Tibial nerve (tissue), 4 donors: ENCODE results near the gene FGA. TPM values are rescaled to one million over a fixed set of nuclear protein-coding genes. Genes with fewer than 3 reads are reported as not detected.

Source experiments
- DNase-seq, 2 donors: peaks; one replicate each; pipeline ENCODE4 v3.0.0-alpha.2; 2019; ENCODE audit warnings: low spot score in 2 of 2
- H3K27ac ChIP-seq, 4 donors: fragments of 200-600 bp; sonication (generic) in 3 of 4; one replicate each; pipeline ENCODE4 v1.5.1; 2017 to 2019; ENCODE audit warnings: mild to moderate bottlenecking in 1 of 4
- H3K27me3 ChIP-seq, 2 donors: fragments of 200-600 bp; sonication (generic) in 1 of 2; one replicate each; pipeline versions ENCODE4 v1.5.1 to v1.6.0; 2017 to 2019
- H3K36me3 ChIP-seq, 3 donors: fragments of 200-600 bp; sonication (generic); one replicate each; pipeline ENCODE4 v1.5.1; 2018 to 2019
- H3K4me1 ChIP-seq, 4 donors: fragments of 200-600 bp; sonication (generic) in 3 of 4; one replicate each; pipeline ENCODE4 v1.5.1; 2017 to 2019
- H3K4me3 ChIP-seq, 4 donors: fragments of 200-600 bp; sonication (generic) in 3 of 4; one replicate each; pipeline ENCODE4 v1.5.1; 2017 to 2019; ENCODE audit warnings: mild to moderate bottlenecking in 1 of 4, moderate library complexity in 1 of 4
- H3K9me3 ChIP-seq, 4 donors: fragments of 200-600 bp; sonication (generic) in 3 of 4; one replicate each; pipeline ENCODE4 v1.5.1; 2017 to 2019
- CTCF ChIP-seq, 5 experiments: fragments of 200-600 bp in 3 of 5; fragments of 450-650 bp in 2 of 5; sonication (generic) in 3 of 5; IDR thresholded peaks; one replicate each; pipeline ENCODE4 v1.5.1; 2016 to 2019; ENCODE audit warnings: antibody characterized with exemption in 5 of 5, mild to moderate bottlenecking in 3 of 5, moderate library complexity in 2 of 5
- EP300 ChIP-seq, 2 donors: sonication (generic); formaldehyde crosslinking; IDR thresholded peaks; one replicate each; pipeline ENCODE4 v1.6.1; 2017; ENCODE audit warnings: antibody characterized with exemption in 2 of 2, mild to moderate bottlenecking in 1 of 2
- POLR2A ChIP-seq, 2 donors: fragments of 450-650 bp; IDR thresholded peaks; one replicate each; pipeline ENCODE4 v1.6.1; 2017; ENCODE audit warnings: antibody characterized with exemption in 2 of 2, mild to moderate bottlenecking in 2 of 2, moderate library complexity in 2 of 2
- WGBS, 2 donors: methylation state at CpG; one replicate each; pipeline ENCODE4 v1.1.5; 2018; 5-methylcytosine and 5-hydroxymethylcytosine counted together
- small RNA-seq: library from RNA; depleted of rRNA; stranded (forward); fragments of <200 nt; gene quantifications from one replicate; pipeline ENCODE3, GENCODE V24; 2016
- total RNA-seq, 4 donors: library from RNA; depleted of rRNA; stranded (reverse); fragments of >200 nt; gene quantifications; one replicate each; pipeline ENCODE4 v1.1.0, GENCODE V29; 2016

Gene FGA
- total RNA-seq, 4 donors from 2014 or later: 7.2 TPM; not detected in 3

GRCh38 chr4:154551872-154552686 is 38.5 kb downstream of the FGA start:
- WGBS, 2 donors: 16 to 21% methylated on average over 6 of the region's 6 CpGs
- DNase-seq: peak; percentile 50 to 77
- peak; percentile 60 to 82 (median 79) for TF ChIP-seq CTCF (IDR thresholded peaks at IDR 0.05)
- TF ChIP-seq POLR2A (IDR thresholded peaks at IDR 0.05): no peak
- H3K4me1 ChIP-seq: peaks cover 0 to 30% (median 8%) of the 10 kb centered on the region in 4 donors
- H3K9me3 ChIP-seq: no peaks in the 10 kb centered on the region
- H3K4me3 ChIP-seq: no peak overlapping the region
- H3K27me3 ChIP-seq: peaks cover 0 to 2% of the 10 kb centered on the region in 2 donors
- peaks cover 0 to 5% (median 0%) of the 10 kb centered on the region in 3 donors for H3K36me3 ChIP-seq
- no peak overlapping the region for H3K27ac ChIP-seq

- peak within 1 kb of the TSS; percentile 72 to 85 (median 74) for H3K27ac ChIP-seq
- peaks cover 0 to 30% (median 8%) of the 10 kb centered on the region in 4 donors for H3K4me1 ChIP-seq
- H3K4me3 ChIP-seq: peak within 1 kb of the TSS; percentile 67 to 83 (median 76)
- H3K9me3 ChIP-seq: no peaks in the 10 kb centered on the region
- peaks cover 0 to 25% (median 4%) of the 10 kb centered on the region in 3 donors for H3K36me3 ChIP-seq
- WGBS, 2 donors: 1% methylated on average over 43 to 49 of the region's 51 CpGs
- peak; percentile 90 to 94 for DNase-seq
- peak; percentile 70 to 76 for TF ChIP-seq POLR2A (IDR thresholded peaks at IDR 0.05)
- peak; percentile 62 to 91 for TF ChIP-seq EP300 (IDR thresholded peaks at IDR 0.05)
- peak in 4 of 5 experiments; percentile 7 to 66 (median 38) for TF ChIP-seq CTCF (IDR thresholded peaks at IDR 0.05)
- H3K27me3 ChIP-seq: peaks cover 0 to 2% of the 10 kb centered on the region in 2 donors
Measured at GRCh38 chr4:154549894-154550790, 40.4 kb downstream of the FGA start, which contains the start of gene PLRG1. Gene PLRG1, minus strand, starts transcription at chr4:154550400. Its CDS starts 92 bp downstream, at chr4:154550308.

- Histone ChIP-seq H3K4me1 (peaks cover 0 to 23% (median 8%) of the 10 kb centered on the region in 4 donors), H3K9me3 (no peaks in the 10 kb centered on the region), H3K27ac (no peak overlapping the region), H3K36me3 (peaks cover 9 to 69% (median 12%) of the 10 kb centered on the region in 3 donors), H3K27me3 (peaks cover 0 to 2% of the 10 kb centered on the region in 2 donors), H3K4me3 (no peak overlapping the region)
- no peak for DNase-seq
- WGBS, 2 donors: 83 to 89% methylated on average over 4 of the region's 4 CpGs
- TF ChIP-seq CTCF (IDR thresholded peaks at IDR 0.05) (no peak), POLR2A (IDR thresholded peaks at IDR 0.05) (no peak), EP300 (IDR thresholded peaks at IDR 0.05) (no peak)
Measured at GRCh38 chr4:154545689-154546088, 44.9 kb downstream of the FGA start.

GRCh38 chr4:154542271-154542879 is 48.2 kb downstream of the FGA start:
- Histone ChIP-seq H3K27ac (no peak overlapping the region), H3K36me3 (peaks cover 9 to 100% (median 22%) of the 10 kb centered on the region in 3 donors), H3K9me3 (no peaks in the 10 kb centered on the region), H3K4me1 (peaks cover 0 to 4% (median 0%) of the 10 kb centered on the region in 4 donors), H3K27me3 (peaks cover 0 to 2% of the 10 kb centered on the region in 2 donors), H3K4me3 (no peak overlapping the region)
- no peak for DNase-seq
- WGBS, 2 donors: 92 to 96% methylated on average over 4 of the region's 4 CpGs
- no peak for TF ChIP-seq POLR2A (IDR thresholded peaks at IDR 0.05)
- no peak for TF ChIP-seq CTCF (IDR thresholded peaks at IDR 0.05)
- TF ChIP-seq EP300 (IDR thresholded peaks at IDR 0.05): no peak

Small RNAs within 50 kb of the gene (small RNA-seq; reads per million reads assigned to genes)
- gene RNU6-1285P: not detected

Other genes starting within 250 kb of the FGA start
- gene DCHS2, start 98.9 kb downstream of the FGA start, total RNA-seq: under 1 TPM in 1 of 4 donors, not detected in 3; under 0.01 TPM
- gene PLRG1, start 40.3 kb downstream of the FGA start, total RNA-seq: 10 to 100 TPM; 32.7 to 47.2 (median 36.5) TPM
- gene FGB, start 27.7 kb downstream of the FGA start, total RNA-seq: not detected
- gene FGG, start 21.9 kb upstream of the FGA start, total RNA-seq: not detected
- 1 to 10 TPM in 1 of 4 donors, under 1 TPM in 2, not detected in 1; 0.42 to 1.1 (median 0.60) TPM for gene LRAT, start 153.3 kb upstream of the FGA start, total RNA-seq
- under 1 TPM in 1 of 4 donors, not detected in 3; 0.39 TPM for gene RBM46, start 190.5 kb upstream of the FGA start, total RNA-seq